Suprapubic skin (tissue), 3 donors: Measurements from ENCODE around the gene CHTF18.

ENCODE experiments used
- POLR2A ChIP-seq, 2 donors: fragments of 450-650 bp; IDR thresholded peaks; one replicate each; pipeline ENCODE4 v1.6.1; 2017; ENCODE audit warnings: antibody characterized with exemption in 2 of 2, mild to moderate bottlenecking in 2 of 2, moderate library complexity in 2 of 2
- TF ChIP-seq, protein P1 (sequence below), 2 donors: fragments of 200-600 bp in 1 of 2; fragments of 450-650 bp in 1 of 2; sonication (generic) in 1 of 2; IDR thresholded peaks; one replicate each; pipeline ENCODE4 v1.5.1; 2016 to 2019; ENCODE audit warnings: antibody characterized with exemption in 2 of 2, mild to moderate bottlenecking in 1 of 2, moderate library complexity in 1 of 2

DNA sequence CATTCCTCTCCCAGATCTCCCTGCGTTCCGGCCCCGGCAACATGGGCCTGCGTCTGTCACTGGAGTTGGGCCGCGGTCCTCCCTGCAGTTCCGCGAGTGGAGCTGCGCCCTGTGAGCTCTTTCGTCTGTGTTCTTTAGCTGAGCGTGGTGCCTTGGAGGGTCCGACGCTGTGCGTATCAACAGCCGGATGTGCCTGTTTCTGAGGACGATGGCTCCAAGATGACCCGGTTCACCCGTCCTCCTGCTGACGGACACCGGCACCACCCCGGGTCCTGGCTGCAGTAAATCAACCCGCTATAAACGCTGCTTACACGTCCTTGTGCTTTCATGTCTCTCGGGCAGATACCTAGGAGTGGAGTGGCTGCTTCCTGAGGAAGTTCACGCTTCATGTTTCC, 56.9 kb downstream of the CHTF18 start:
- TF ChIP-seq POLR2A (IDR thresholded peaks at IDR 0.05): no peak
- TF ChIP-seq, protein P1, sequence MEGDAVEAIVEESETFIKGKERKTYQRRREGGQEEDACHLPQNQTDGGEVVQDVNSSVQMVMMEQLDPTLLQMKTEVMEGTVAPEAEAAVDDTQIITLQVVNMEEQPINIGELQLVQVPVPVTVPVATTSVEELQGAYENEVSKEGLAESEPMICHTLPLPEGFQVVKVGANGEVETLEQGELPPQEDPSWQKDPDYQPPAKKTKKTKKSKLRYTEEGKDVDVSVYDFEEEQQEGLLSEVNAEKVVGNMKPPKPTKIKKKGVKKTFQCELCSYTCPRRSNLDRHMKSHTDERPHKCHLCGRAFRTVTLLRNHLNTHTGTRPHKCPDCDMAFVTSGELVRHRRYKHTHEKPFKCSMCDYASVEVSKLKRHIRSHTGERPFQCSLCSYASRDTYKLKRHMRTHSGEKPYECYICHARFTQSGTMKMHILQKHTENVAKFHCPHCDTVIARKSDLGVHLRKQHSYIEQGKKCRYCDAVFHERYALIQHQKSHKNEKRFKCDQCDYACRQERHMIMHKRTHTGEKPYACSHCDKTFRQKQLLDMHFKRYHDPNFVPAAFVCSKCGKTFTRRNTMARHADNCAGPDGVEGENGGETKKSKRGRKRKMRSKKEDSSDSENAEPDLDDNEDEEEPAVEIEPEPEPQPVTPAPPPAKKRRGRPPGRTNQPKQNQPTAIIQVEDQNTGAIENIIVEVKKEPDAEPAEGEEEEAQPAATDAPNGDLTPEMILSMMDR (IDR thresholded peaks at IDR 0.05): no peak
